Measurements from ENCODE around the gene CHST15.

The CHST15 gene

GRCh38 chr10:123974406-123974805 is 119.0 kb downstream of the CHST15 start:
- Histone ChIP-seq H3K9ac (no peak overlapping the region), H3K36me3 (ENCODE audit: insufficient read depth) (no peaks in the 10 kb centered on the region), H3K4me2 (no peak overlapping the region), H3K27ac (no peak overlapping the region), H4K20me1 (ENCODE audit: insufficient read depth) (no peaks in the 10 kb centered on the region), H3K27me3 (ENCODE audit: insufficient read depth, low read depth) (no peaks in the 10 kb centered on the region), H3K4me3 (IDR thresholded peaks at IDR 0.05; ENCODE audit: insufficient read depth, low read depth, low read length) (no peak overlapping the region), H3K79me2 (ENCODE audit: insufficient read depth, low read depth) (no peaks in the 10 kb centered on the region), H2AFZ (ENCODE audit: low read depth) (no peak overlapping the region), H3K4me1 (ENCODE audit: low read depth, poor library complexity, severe bottlenecking) (no peaks in the 10 kb centered on the region)
- no peak for TF ChIP-seq CTCF (conservative IDR thresholded peaks at IDR 0.05; ENCODE audit: low read depth, low read length)

GRCh38 chr10:123972481-123973401 is 120.7 kb downstream of the CHST15 start:
- no peak for TF ChIP-seq CTCF (conservative IDR thresholded peaks at IDR 0.05; ENCODE audit: low read depth, low read length)
- Histone ChIP-seq H3K4me3 (IDR thresholded peaks at IDR 0.05; ENCODE audit: insufficient read depth, low read depth, low read length) (no peak overlapping the region), H4K20me1 (ENCODE audit: insufficient read depth) (no peaks in the 10 kb centered on the region), H3K79me2 (ENCODE audit: insufficient read depth, low read depth) (no peaks in the 10 kb centered on the region), H3K4me1 (ENCODE audit: low read depth, poor library complexity, severe bottlenecking) (no peaks in the 10 kb centered on the region), H3K9ac (no peak overlapping the region), H3K4me2 (no peak overlapping the region), H3K27ac (no peak overlapping the region), H2AFZ (ENCODE audit: low read depth) (no peak overlapping the region), H3K27me3 (ENCODE audit: insufficient read depth, low read depth) (no peaks in the 10 kb centered on the region), H3K36me3 (ENCODE audit: insufficient read depth) (no peaks in the 10 kb centered on the region)

- no peak overlapping the region for H2AFZ ChIP-seq (ENCODE audit: low read depth)
- H3K4me3 ChIP-seq (IDR thresholded peaks at IDR 0.05; ENCODE audit: insufficient read depth, low read depth, low read length) = no peak overlapping the region
- no peaks in the 10 kb centered on the region for H3K79me2 ChIP-seq (ENCODE audit: insufficient read depth, low read depth)
- no peaks in the 10 kb centered on the region for H4K20me1 ChIP-seq (ENCODE audit: insufficient read depth)
- no peak for TF ChIP-seq CTCF (conservative IDR thresholded peaks at IDR 0.05; ENCODE audit: low read depth, low read length)
- H3K4me2 ChIP-seq = no peak overlapping the region
- no peaks in the 10 kb centered on the region for H3K27me3 ChIP-seq (ENCODE audit: insufficient read depth, low read depth)
- peaks cover 5% of the 10 kb centered on the region for H3K4me1 ChIP-seq (ENCODE audit: low read depth, poor library complexity, severe bottlenecking)
- H3K9ac ChIP-seq = no peak overlapping the region
- no peak overlapping the region for H3K27ac ChIP-seq
- no peaks in the 10 kb centered on the region for H3K36me3 ChIP-seq (ENCODE audit: insufficient read depth)
These were observed 122.5 kb downstream of the CHST15 start for GRCh38 chr10:123970927-123971286.

GRCh38 chr10:123970207-123970926 is 123.0 kb downstream of the CHST15 start:
- TF ChIP-seq CTCF (conservative IDR thresholded peaks at IDR 0.05; ENCODE audit: low read depth, low read length) = no peak
- no peaks in the 10 kb centered on the region for H4K20me1 ChIP-seq (ENCODE audit: insufficient read depth)
- H2AFZ ChIP-seq (ENCODE audit: low read depth) = no peak overlapping the region
- no peaks in the 10 kb centered on the region for H3K27me3 ChIP-seq (ENCODE audit: insufficient read depth, low read depth)
- H3K4me2 ChIP-seq = no peak overlapping the region
- H3K36me3 ChIP-seq (ENCODE audit: insufficient read depth) = no peaks in the 10 kb centered on the region
- H3K79me2 ChIP-seq (ENCODE audit: insufficient read depth, low read depth) = no peaks in the 10 kb centered on the region
- no peak overlapping the region for H3K9ac ChIP-seq
- H3K27ac ChIP-seq = no peak overlapping the region
- no peak overlapping the region for H3K4me3 ChIP-seq (IDR thresholded peaks at IDR 0.05; ENCODE audit: insufficient read depth, low read depth, low read length)
- H3K4me1 ChIP-seq (ENCODE audit: low read depth, poor library complexity, severe bottlenecking) = peaks cover 5% of the 10 kb centered on the region
